WTC11 (cell line): ENCODE data around the gene CD80.

ENCODE experiments used
- FOXJ3 ChIP-seq: sonication (generic); formaldehyde crosslinking; IDR thresholded peaks from 2 replicates; pipeline ENCODE4 v1.9.0; 2021; ENCODE audit warnings: missing genetic modification reagents, mild to moderate bottlenecking, borderline replicate concordance
- HMGXB4 ChIP-seq: sonication (generic); formaldehyde crosslinking; IDR thresholded peaks from 2 replicates; pipeline ENCODE4 v1.8.1; 2023; ENCODE audit warnings: mild to moderate bottlenecking, moderate library complexity, missing genetic modification reagents
- MYBL2 ChIP-seq: sonication (generic); formaldehyde crosslinking; IDR thresholded peaks from 2 replicates; pipeline ENCODE4 v1.8.1; 2023; ENCODE audit warnings: mild to moderate bottlenecking, moderate library complexity, missing genetic modification reagents
- RELA ChIP-seq: sonication (generic); formaldehyde crosslinking; IDR thresholded peaks from 2 replicates; pipeline ENCODE4 v1.8.1; 2022; ENCODE audit warnings: missing genetic modification reagents, mild to moderate bottlenecking, borderline replicate concordance
- ZNF317 ChIP-seq: sonication (generic); formaldehyde crosslinking; IDR thresholded peaks from 2 replicates; pipeline ENCODE4 v1.8.1; 2023; ENCODE audit warnings: low read depth, mild to moderate bottlenecking, moderate library complexity, missing genetic modification reagents, borderline replicate concordance
- ZNF396 ChIP-seq: fragments of 250-450 bp; sonication (Bioruptor Pico); IDR thresholded peaks from 2 replicates; pipeline ENCODE4 v1.8.0; 2021; ENCODE audit warnings: mild to moderate bottlenecking, moderate library complexity, borderline replicate concordance
- TF ChIP-seq, protein P1 (sequence below): fragments of 200-600 bp; IDR thresholded peaks from 2 replicates; pipeline ENCODE4 v1.8.0; 2022; ENCODE audit warnings: antibody characterized with exemption
- TF ChIP-seq, protein P2 (sequence below): sonication (generic); formaldehyde crosslinking; IDR thresholded peaks from 2 replicates; pipeline ENCODE4 v1.8.0; 2022; ENCODE audit warnings: mild to moderate bottlenecking, missing genetic modification reagents
- TF ChIP-seq, protein P3 (sequence below): sonication (generic); formaldehyde crosslinking; IDR thresholded peaks from 2 replicates; pipeline ENCODE4 v1.8.1; 2023; ENCODE audit warnings: mild to moderate bottlenecking, missing genetic modification reagents
- TF ChIP-seq, protein P4 (sequence below): sonication (generic); formaldehyde crosslinking; conservative IDR thresholded peaks from 2 replicates; pipeline ENCODE4 v1.8.1; 2023; ENCODE audit warnings: mild to moderate bottlenecking, low read depth, missing genetic modification reagents, moderate library complexity

GRCh38 chr3:119580067-119580760, 20.8 kb upstream of the CD80 start:
- TF ChIP-seq ZNF396 (CRISPR knock-in tag) (no peak), MYBL2 (CRISPR knock-in tag) (no peak), RELA (CRISPR knock-in tag) (no peak), ZNF317 (CRISPR knock-in tag) (no peak), HMGXB4 (CRISPR knock-in tag) (no peak), FOXJ3 (no peak)
- TF ChIP-seq, protein P1, sequence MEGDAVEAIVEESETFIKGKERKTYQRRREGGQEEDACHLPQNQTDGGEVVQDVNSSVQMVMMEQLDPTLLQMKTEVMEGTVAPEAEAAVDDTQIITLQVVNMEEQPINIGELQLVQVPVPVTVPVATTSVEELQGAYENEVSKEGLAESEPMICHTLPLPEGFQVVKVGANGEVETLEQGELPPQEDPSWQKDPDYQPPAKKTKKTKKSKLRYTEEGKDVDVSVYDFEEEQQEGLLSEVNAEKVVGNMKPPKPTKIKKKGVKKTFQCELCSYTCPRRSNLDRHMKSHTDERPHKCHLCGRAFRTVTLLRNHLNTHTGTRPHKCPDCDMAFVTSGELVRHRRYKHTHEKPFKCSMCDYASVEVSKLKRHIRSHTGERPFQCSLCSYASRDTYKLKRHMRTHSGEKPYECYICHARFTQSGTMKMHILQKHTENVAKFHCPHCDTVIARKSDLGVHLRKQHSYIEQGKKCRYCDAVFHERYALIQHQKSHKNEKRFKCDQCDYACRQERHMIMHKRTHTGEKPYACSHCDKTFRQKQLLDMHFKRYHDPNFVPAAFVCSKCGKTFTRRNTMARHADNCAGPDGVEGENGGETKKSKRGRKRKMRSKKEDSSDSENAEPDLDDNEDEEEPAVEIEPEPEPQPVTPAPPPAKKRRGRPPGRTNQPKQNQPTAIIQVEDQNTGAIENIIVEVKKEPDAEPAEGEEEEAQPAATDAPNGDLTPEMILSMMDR: no peak
- TF ChIP-seq, protein P2, sequence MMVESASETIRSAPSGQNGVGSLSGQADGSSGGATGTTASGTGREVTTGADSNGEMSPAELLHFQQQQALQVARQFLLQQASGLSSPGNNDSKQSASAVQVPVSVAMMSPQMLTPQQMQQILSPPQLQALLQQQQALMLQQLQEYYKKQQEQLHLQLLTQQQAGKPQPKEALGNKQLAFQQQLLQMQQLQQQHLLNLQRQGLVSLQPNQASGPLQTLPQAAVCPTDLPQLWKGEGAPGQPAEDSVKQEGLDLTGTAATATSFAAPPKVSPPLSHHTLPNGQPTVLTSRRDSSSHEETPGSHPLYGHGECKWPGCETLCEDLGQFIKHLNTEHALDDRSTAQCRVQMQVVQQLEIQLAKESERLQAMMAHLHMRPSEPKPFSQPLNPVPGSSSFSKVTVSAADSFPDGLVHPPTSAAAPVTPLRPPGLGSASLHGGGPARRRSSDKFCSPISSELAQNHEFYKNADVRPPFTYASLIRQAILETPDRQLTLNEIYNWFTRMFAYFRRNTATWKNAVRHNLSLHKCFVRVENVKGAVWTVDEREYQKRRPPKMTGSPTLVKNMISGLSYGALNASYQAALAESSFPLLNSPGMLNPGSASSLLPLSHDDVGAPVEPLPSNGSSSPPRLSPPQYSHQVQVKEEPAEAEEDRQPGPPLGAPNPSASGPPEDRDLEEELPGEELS (CRISPR knock-in tag): no peak
- TF ChIP-seq, protein P3, sequence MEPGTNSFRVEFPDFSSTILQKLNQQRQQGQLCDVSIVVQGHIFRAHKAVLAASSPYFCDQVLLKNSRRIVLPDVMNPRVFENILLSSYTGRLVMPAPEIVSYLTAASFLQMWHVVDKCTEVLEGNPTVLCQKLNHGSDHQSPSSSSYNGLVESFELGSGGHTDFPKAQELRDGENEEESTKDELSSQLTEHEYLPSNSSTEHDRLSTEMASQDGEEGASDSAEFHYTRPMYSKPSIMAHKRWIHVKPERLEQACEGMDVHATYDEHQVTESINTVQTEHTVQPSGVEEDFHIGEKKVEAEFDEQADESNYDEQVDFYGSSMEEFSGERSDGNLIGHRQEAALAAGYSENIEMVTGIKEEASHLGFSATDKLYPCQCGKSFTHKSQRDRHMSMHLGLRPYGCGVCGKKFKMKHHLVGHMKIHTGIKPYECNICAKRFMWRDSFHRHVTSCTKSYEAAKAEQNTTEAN (CRISPR knock-in tag): no peak
- TF ChIP-seq, protein P4, sequence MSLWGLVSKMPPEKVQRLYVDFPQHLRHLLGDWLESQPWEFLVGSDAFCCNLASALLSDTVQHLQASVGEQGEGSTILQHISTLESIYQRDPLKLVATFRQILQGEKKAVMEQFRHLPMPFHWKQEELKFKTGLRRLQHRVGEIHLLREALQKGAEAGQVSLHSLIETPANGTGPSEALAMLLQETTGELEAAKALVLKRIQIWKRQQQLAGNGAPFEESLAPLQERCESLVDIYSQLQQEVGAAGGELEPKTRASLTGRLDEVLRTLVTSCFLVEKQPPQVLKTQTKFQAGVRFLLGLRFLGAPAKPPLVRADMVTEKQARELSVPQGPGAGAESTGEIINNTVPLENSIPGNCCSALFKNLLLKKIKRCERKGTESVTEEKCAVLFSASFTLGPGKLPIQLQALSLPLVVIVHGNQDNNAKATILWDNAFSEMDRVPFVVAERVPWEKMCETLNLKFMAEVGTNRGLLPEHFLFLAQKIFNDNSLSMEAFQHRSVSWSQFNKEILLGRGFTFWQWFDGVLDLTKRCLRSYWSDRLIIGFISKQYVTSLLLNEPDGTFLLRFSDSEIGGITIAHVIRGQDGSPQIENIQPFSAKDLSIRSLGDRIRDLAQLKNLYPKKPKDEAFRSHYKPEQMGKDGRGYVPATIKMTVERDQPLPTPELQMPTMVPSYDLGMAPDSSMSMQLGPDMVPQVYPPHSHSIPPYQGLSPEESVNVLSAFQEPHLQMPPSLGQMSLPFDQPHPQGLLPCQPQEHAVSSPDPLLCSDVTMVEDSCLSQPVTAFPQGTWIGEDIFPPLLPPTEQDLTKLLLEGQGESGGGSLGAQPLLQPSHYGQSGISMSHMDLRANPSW (CRISPR knock-in tag): no peak
